Astrocyte (in vitro differentiated cells and primary cell): ENCODE data around the gene PGAM4. TPM values are rescaled to one million over a fixed set of nuclear protein-coding genes. Genes with fewer than 3 reads are reported as not detected.

Experiments used
- DNase-seq: peaks from one replicate; pipeline ENCODE4 v3.0.0-alpha.2; 2010; ENCODE audit warnings: low read depth
- FAIRE-seq: peaks from 2 replicates; lab custom pipeline; 2011; peaks lifted over from hg19 to GRCh38; lab: Jason Lieb, UNC
- H2AFZ ChIP-seq: 2 replicates; pipeline ENCODE4 v1.6.0; 2012; ENCODE audit warnings: low read depth, low read length, inconsistent platforms
- H3K27ac ChIP-seq: 2 replicates; pipeline ENCODE4 v1.5.1; 2011; ENCODE audit warnings: low read depth, low read length, inconsistent platforms
- H3K27me3 ChIP-seq: 2 replicates; pipeline ENCODE4 v1.6.0; 2011; ENCODE audit warnings: low read length, inconsistent platforms; ENCODE audit not compliant: insufficient read depth
- H3K36me3 ChIP-seq: 2 replicates; pipeline ENCODE4 v1.5.1; 2011; ENCODE audit warnings: low read length, inconsistent platforms; ENCODE audit not compliant: insufficient read depth
- H3K4me1 ChIP-seq: 2 replicates; pipeline ENCODE4 v1.5.1; 2011; ENCODE audit warnings: low read length, inconsistent platforms; ENCODE audit not compliant: insufficient read depth
- H3K4me2 ChIP-seq: 2 replicates; pipeline ENCODE4 v1.6.0; 2012; ENCODE audit warnings: low read length, inconsistent platforms
- H3K4me3 ChIP-seq: 2 replicates; pipeline ENCODE4 v1.5.1; 2011; ENCODE audit warnings: low read depth, mild to moderate bottlenecking, low read length, inconsistent platforms; ENCODE audit not compliant: insufficient read depth
- H3K79me2 ChIP-seq: 2 replicates; pipeline ENCODE4 v1.6.0; 2012; ENCODE audit warnings: mild to moderate bottlenecking, low read length, inconsistent platforms; ENCODE audit not compliant: insufficient read depth
- H3K9ac ChIP-seq: 2 replicates; pipeline ENCODE4 v1.6.0; 2012; ENCODE audit warnings: mild to moderate bottlenecking, low read length, inconsistent platforms
- H3K9me3 ChIP-seq: 2 replicates; pipeline ENCODE4 v1.5.1; 2012; ENCODE audit warnings: low read depth, mild to moderate bottlenecking, low read length, inconsistent platforms; ENCODE audit not compliant: insufficient read depth
- H4K20me1 ChIP-seq: 2 replicates; pipeline ENCODE4 v1.6.0; 2012; ENCODE audit warnings: low read length, inconsistent platforms; ENCODE audit not compliant: insufficient read depth
- H3K27ac Mint-ChIP-seq: one replicate; pipeline ENCODE4 v1.8.0; 2021; ENCODE audit warnings: mild to moderate bottlenecking, mixed read lengths; ENCODE audit not compliant: unreplicated experiment
- H3K27me3 Mint-ChIP-seq: one replicate; pipeline ENCODE4 v1.8.0; 2021; ENCODE audit warnings: low read depth, mixed read lengths; ENCODE audit not compliant: unreplicated experiment
- H3K36me3 Mint-ChIP-seq: one replicate; pipeline ENCODE4 v1.8.0; 2021; ENCODE audit warnings: low read depth, mixed read lengths; ENCODE audit not compliant: unreplicated experiment
- H3K4me1 Mint-ChIP-seq: one replicate; pipeline ENCODE4 v1.8.0; 2021; ENCODE audit warnings: low read depth, mixed read lengths; ENCODE audit not compliant: unreplicated experiment
- H3K4me3 Mint-ChIP-seq: one replicate; pipeline ENCODE4 v1.8.0; 2021; ENCODE audit warnings: mild to moderate bottlenecking, moderate library complexity, mixed read lengths; ENCODE audit not compliant: unreplicated experiment
- H3K9me3 Mint-ChIP-seq: one replicate; pipeline ENCODE4 v1.8.0; 2021; ENCODE audit warnings: mild to moderate bottlenecking, mixed read lengths; ENCODE audit not compliant: unreplicated experiment
- EZH2 ChIP-seq: IDR thresholded peaks from 2 replicates; pipeline ENCODE4 v1.6.1; 2012; ENCODE audit warnings: mild to moderate bottlenecking, low read length, inconsistent platforms; ENCODE audit not compliant: insufficient read depth
- total RNA-seq: library from RNA; stranded (reverse); gene quantifications from 2 replicates; pipeline ENCODE4 v1.2.1, GENCODE V29; 2021
- TF ChIP-seq, protein P1 (sequence below): IDR thresholded peaks from 2 replicates; pipeline ENCODE4 v1.5.1; 2011; ENCODE audit warnings: low read depth, mild to moderate bottlenecking, inconsistent platforms, low read length, moderate library complexity; ENCODE audit not compliant: insufficient read depth

The PGAM4 gene
- total RNA-seq, 1 donor from 2014 or later: 0.32 TPM

DNA sequence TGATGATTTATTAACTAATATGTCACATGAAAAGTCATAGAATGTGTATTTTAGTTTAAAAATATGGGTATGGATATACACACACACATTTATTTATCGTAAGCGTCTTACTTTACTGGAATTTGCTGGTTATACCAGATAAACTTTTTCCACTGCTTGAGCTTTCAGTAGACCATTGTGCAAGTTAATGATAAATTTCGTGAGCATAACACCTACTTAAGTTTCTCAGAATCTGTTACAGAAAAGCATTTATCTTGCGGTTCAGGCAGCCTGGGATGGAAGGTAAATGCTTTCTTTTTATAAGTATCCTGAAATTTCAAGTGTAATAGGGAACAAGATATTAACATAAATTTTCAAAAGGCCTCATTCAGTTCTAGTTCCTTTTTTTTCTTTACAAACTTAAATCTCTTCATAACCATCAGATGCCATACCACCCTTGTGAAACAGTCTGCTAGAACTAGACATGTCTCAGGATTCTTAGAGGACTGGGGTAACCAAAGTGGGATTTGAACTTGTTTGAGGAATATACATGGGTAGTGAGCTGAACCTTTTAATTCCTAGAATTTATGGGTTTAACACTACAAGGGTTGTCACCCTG is 31.3 kb downstream of the PGAM4 start:
- FAIRE-seq (peak; percentile 87), DNase-seq (no peak)
- Histone ChIP-seq H3K79me2 (no peaks in the 10 kb centered on the region), H3K36me3 (no peaks in the 10 kb centered on the region), H3K4me3 (no peak overlapping the region), H3K9ac (no peak overlapping the region), H3K4me1 (no peaks in the 10 kb centered on the region), H3K27me3 (no peaks in the 10 kb centered on the region), H4K20me1 (no peaks in the 10 kb centered on the region), H3K27ac (no peak overlapping the region), H3K9me3 (no peaks in the 10 kb centered on the region), H2AFZ (no peak overlapping the region), H3K4me2 (no peak overlapping the region)
- H3K4me3 Mint-ChIP-seq: no peak overlapping the region
- H3K36me3 Mint-ChIP-seq: no peaks in the 10 kb centered on the region
- TF ChIP-seq, protein P1, sequence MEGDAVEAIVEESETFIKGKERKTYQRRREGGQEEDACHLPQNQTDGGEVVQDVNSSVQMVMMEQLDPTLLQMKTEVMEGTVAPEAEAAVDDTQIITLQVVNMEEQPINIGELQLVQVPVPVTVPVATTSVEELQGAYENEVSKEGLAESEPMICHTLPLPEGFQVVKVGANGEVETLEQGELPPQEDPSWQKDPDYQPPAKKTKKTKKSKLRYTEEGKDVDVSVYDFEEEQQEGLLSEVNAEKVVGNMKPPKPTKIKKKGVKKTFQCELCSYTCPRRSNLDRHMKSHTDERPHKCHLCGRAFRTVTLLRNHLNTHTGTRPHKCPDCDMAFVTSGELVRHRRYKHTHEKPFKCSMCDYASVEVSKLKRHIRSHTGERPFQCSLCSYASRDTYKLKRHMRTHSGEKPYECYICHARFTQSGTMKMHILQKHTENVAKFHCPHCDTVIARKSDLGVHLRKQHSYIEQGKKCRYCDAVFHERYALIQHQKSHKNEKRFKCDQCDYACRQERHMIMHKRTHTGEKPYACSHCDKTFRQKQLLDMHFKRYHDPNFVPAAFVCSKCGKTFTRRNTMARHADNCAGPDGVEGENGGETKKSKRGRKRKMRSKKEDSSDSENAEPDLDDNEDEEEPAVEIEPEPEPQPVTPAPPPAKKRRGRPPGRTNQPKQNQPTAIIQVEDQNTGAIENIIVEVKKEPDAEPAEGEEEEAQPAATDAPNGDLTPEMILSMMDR: no peak
- no peak for TF ChIP-seq EZH2
- H3K4me1 Mint-ChIP-seq: no peaks in the 10 kb centered on the region
- no peak overlapping the region for H3K27ac Mint-ChIP-seq
- H3K27me3 Mint-ChIP-seq: no peaks in the 10 kb centered on the region
- H3K9me3 Mint-ChIP-seq: no peaks in the 10 kb centered on the region

DNA sequence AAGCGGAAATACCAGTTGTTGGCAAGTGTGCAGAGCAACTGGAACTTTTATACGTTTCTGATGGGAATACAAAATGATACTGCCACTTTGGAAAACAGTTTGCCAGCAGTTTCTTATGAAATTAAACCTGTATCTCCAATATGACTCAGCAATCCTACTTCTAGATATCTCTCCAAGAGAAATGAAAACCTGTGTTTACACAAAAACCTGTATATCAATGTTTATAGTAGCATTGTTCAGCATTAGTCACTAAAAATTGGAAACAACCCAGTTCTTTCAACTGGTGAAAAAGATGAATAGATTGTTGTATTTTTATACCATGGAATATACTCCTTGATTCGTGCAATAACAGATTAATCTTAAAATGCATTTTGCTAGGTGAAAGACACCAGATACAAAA is 32.1 kb downstream of the PGAM4 start:
- DNase-seq: peak; percentile 66
- Mint-ChIP-seq H3K9me3 (peaks cover 3% of the 10 kb centered on the region), H3K27ac (no peak overlapping the region), H3K27me3 (no peaks in the 10 kb centered on the region), H3K4me3 (no peak overlapping the region), H3K36me3 (no peaks in the 10 kb centered on the region), H3K4me1 (no peaks in the 10 kb centered on the region)
- no peak overlapping the region for H3K4me3 ChIP-seq
- no peaks in the 10 kb centered on the region for H3K27me3 ChIP-seq
- FAIRE-seq: peak; percentile 91
- no peak overlapping the region for H3K9ac ChIP-seq
- no peaks in the 10 kb centered on the region for H3K9me3 ChIP-seq
- H2AFZ ChIP-seq: no peak overlapping the region
- H3K27ac ChIP-seq: peak overlapping the region; percentile 17
- peak overlapping the region; percentile 37 for H3K4me2 ChIP-seq
- H3K4me1 ChIP-seq: no peaks in the 10 kb centered on the region
- no peaks in the 10 kb centered on the region for H3K36me3 ChIP-seq
- TF ChIP-seq, protein P1: no peak
- TF ChIP-seq EZH2: no peak
- H4K20me1 ChIP-seq: no peaks in the 10 kb centered on the region
- H3K79me2 ChIP-seq: no peaks in the 10 kb centered on the region

DNA sequence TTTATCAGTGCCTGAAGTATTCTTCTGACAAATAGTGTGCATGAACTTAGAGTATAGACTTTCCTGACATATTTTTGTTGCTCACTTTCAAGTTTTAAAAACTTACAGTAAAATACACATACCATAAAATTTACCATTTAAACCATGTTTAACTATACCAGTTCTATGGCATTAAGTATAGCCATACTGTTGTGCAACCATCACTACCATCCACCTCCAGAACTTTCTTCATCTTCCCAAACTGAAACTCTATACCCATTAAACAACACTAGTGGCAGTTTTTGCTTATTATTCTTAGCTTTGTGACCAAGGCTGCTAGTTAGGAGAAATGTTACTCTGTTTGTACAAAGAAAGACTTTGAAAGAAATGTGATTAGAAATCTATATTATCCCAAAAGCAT is 33.1 kb downstream of the PGAM4 start:
- H3K9me3 Mint-ChIP-seq: peaks cover 3% of the 10 kb centered on the region
- H3K79me2 ChIP-seq: no peaks in the 10 kb centered on the region
- H3K4me1 Mint-ChIP-seq: no peaks in the 10 kb centered on the region
- no peaks in the 10 kb centered on the region for H3K27me3 Mint-ChIP-seq
- no peak overlapping the region for H3K4me3 ChIP-seq
- DNase-seq: no peak
- H3K36me3 ChIP-seq: no peaks in the 10 kb centered on the region
- H3K27ac Mint-ChIP-seq: no peak overlapping the region
- H3K9me3 ChIP-seq: no peaks in the 10 kb centered on the region
- no peaks in the 10 kb centered on the region for H3K27me3 ChIP-seq
- no peaks in the 10 kb centered on the region for H3K4me1 ChIP-seq
- peak; percentile 84 for FAIRE-seq
- H3K9ac ChIP-seq: no peak overlapping the region
- H3K4me3 Mint-ChIP-seq: no peak overlapping the region
- H3K27ac ChIP-seq: no peak overlapping the region
- H3K36me3 Mint-ChIP-seq: no peaks in the 10 kb centered on the region
- H4K20me1 ChIP-seq: no peaks in the 10 kb centered on the region
- no peak overlapping the region for H3K4me2 ChIP-seq
- no peak for TF ChIP-seq EZH2
- TF ChIP-seq, protein P1: no peak
- H2AFZ ChIP-seq: no peak overlapping the region
